Measurements from ENCODE around the gene AKAP3. TPM values are rescaled to one million over a fixed set of nuclear protein-coding genes. Genes with fewer than 3 reads are reported as not detected.
A peak's percentile ranks its signal among the peaks of the same experiment; 100 is the strongest.

AKAP3 gene
- total and polyA plus RNA-seq, 2 of the 8 experiments (the other 6 are each of a cell fraction or from before 2014, with no cell fraction given), result 0.54 to 1.0 TPM

DNA sequence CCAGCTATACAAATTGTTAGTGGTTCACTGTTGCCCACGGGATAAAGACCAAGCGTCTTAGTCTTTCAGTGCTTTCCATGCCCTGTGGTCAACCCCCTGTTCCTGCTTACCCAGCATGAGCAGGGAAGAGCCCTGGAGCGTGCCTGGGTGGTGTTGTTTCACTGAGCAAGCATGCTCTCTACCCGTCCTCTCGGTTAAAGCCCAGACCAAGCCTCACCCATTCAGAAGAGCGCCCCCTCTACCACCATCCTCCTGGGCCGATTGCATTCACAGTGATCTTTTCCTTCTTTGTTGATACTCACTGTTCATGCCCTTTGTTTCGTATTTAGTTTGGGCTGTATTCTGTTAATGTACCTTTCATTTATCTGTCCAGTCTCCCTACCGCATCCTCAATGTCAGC lies 61.7 kb downstream of the AKAP3 start:
- 44% methylated on average over 9 of the region's 9 CpGs; no CpG with 5 or more reads in 1 of the 2 experiments for WGBS, 2 experiments (ENCODE audit: extremely low coverage in 1 of 2, insufficient coverage in 1 of 2, insufficient read length in 1 of 2, insufficient replicate concordance in 2 of 2, low coverage in 1 of 2, low lambda C conversion rate in 2 of 2, missing lambda C conversion rate in 1 of 2)
- Histone ChIP-seq H3K4me2 (ENCODE audit: insufficient read depth in 1 of 2, low read depth in 2 of 2, low read length in 2 of 2) (no peak overlapping the region; a peak in 1 of 4 replicates), H3K18ac (ENCODE audit: extremely low read depth, low read length) (no peak overlapping the region), H2BK5ac (ENCODE audit: low read depth, low read length) (no peak overlapping the region), H3K23me2 (ENCODE audit: low read depth, low read length) (no peaks in the 10 kb centered on the region), H3K4me3 (ENCODE audit: extremely low read depth in 1 of 4, insufficient read depth in 2 of 4, low read depth in 3 of 4, low read length in 4 of 4) (no peak overlapping the region), H4K5ac (ENCODE audit: insufficient read length, low read depth, low read length) (no peak overlapping the region), H3K27me3 (replicated peaks in 1 of 4; ENCODE audit: control insufficient read depth in 3 of 4, extremely low read depth in 1 of 4, insufficient read depth in 3 of 4, low read length in 3 of 4) (no peaks in the 10 kb centered on the region; a peak in 1 of 7 replicates), H4K20me1 (replicated peaks in 1 of 2; ENCODE audit: control insufficient read depth in 1 of 2, insufficient read depth in 2 of 2, low read length in 2 of 2) (no peaks in the 10 kb centered on the region), H3K23ac (ENCODE audit: insufficient read length) (no peak overlapping the region), H3K27ac (ENCODE audit: low read depth, low read length) (no peak overlapping the region), H3K9ac (replicated peaks in 1 of 4; ENCODE audit: extremely low read depth in 1 of 4, low read depth in 3 of 4, low read length in 3 of 4) (0 out of 7 replicates have a peak overlapping the region, but pooled peaks of 1 of the 4 experiments have one; percentile 7), H2BK12ac (ENCODE audit: low read depth, low read length) (peak overlapping the region; percentile 18; the same call in 1 of the 2 replicates), H3K79me2 (ENCODE audit: control insufficient read depth in 1 of 2, insufficient read depth in 2 of 2, low read length in 2 of 2) (no peaks in the 10 kb centered on the region), H2AFZ (ENCODE audit: low read length) (peak overlapping the region; percentile 20), H2BK120ac (replicated peaks; ENCODE audit: low read depth, low read length) (no peak overlapping the region), H3K36me3 (ENCODE audit: control insufficient read depth in 2 of 4, insufficient read depth in 4 of 4, low read length in 3 of 4) (no peaks in the 10 kb centered on the region), H4K91ac (replicated peaks; ENCODE audit: insufficient read length, low read length) (no peak overlapping the region), H3K14ac (ENCODE audit: insufficient read length) (no peak overlapping the region), H2BK15ac (ENCODE audit: low read length) (no peak overlapping the region), H4K8ac (ENCODE audit: extremely low read depth, insufficient read depth, low read length) (no peak overlapping the region), H3K9me3 (ENCODE audit: insufficient read depth in 2 of 2, low read depth in 1 of 2, low read length in 1 of 2) (no peaks in the 10 kb centered on the region), H3K79me1 (ENCODE audit: low read depth, low read length) (no peaks in the 10 kb centered on the region), H2AK5ac (ENCODE audit: low read depth, low read length) (no peak overlapping the region), H3K56ac (replicated peaks; ENCODE audit: insufficient read length, low read depth, low read length) (no peak overlapping the region), H3K4me1 (replicated peaks in 1 of 4; ENCODE audit: control insufficient read depth in 3 of 4, insufficient read depth in 4 of 4, low read length in 3 of 4) (peaks cover 0 to 4% (median 1%) of the 10 kb centered on the region in 4 experiments; a peak in 3 of 7 replicates), H2BK20ac (ENCODE audit: low read length) (no peak overlapping the region), H3K4ac (replicated peaks; ENCODE audit: insufficient read length, low read depth, low read length) (no peak overlapping the region)
- FAIRE-seq (peak; percentile 86), DNase-seq (ENCODE audit: low read depth in 1 of 2, low spot score in 2 of 2) (peak in 1 of 2 experiments; percentile 68)
- POLR2A ChIA-PET (ENCODE audit: partially characterized antibody), result no interaction called here
- CTCF ChIA-PET (ENCODE audit: partially characterized antibody), result interaction anchor here (0.6 to 3.9 kb wide), 13 partner anchors 8 to 321 kb away, joined by 3 to 13 read pairs (median 3); no protein-coding TSS in a partner anchor
- TF ChIP-seq SP4 (IDR thresholded peaks at IDR 0.05; ENCODE audit: low read length) (no peak), CREB1 (IDR thresholded peaks at IDR 0.05) (no peak), TAF7 (optimal IDR thresholded peaks at IDR 0.05; ENCODE audit: borderline replicate concordance, low read depth, low read length) (no peak), HDAC2 (IDR thresholded peaks at IDR 0.05; ENCODE audit: borderline replicate concordance in 1 of 2, low read depth in 2 of 2, low read length in 2 of 2) (no peak), MAX (IDR thresholded peaks at IDR 0.05) (peak; percentile 61; the same call in 1 of the 2 replicates), ATF2 (IDR thresholded peaks at IDR 0.05; ENCODE audit: low read length) (no peak), GABPA (IDR thresholded peaks at IDR 0.05; ENCODE audit: borderline replicate concordance, insufficient read depth, low read length) (no peak), RFX5 (IDR thresholded peaks at IDR 0.05; ENCODE audit: borderline replicate concordance, low read depth, low read length) (no peak), RAD21 (IDR thresholded peaks at IDR 0.05 in 1 of 2, conservative IDR thresholded peaks at IDR 0.05 in 1 of 2; ENCODE audit: low read depth in 2 of 2, low read length in 2 of 2) (peak; percentile 8 to 34; a peak in 2 of 4 replicates), TBP (IDR thresholded peaks at IDR 0.05; ENCODE audit: low read depth, low read length) (0 out of 2 replicates have a peak, but pooled peaks have one; percentile 24), SIN3A (conservative IDR thresholded peaks at IDR 0.05 in 1 of 2, IDR thresholded peaks at IDR 0.05 in 1 of 2; ENCODE audit: low read depth in 1 of 2, low read length in 2 of 2) (no peak)
